Cortex of kidney (tissue), 1 donor: ENCODE measurements around the gene IGFBP2.

ENCODE experiments used
- DNase-seq: peaks from one replicate; lab custom pipeline; 2025; lab: John Stamatoyannopoulos, UW

Gene IGFBP2

GRCh38 chr2:216681683-216682082 lies 48.5 kb downstream of the IGFBP2 start:
- DNase-seq: no peak

GRCh38 chr2:216683846-216684245 lies 50.6 kb downstream of the IGFBP2 start:
- DNase-seq: no peak

GRCh38 chr2:216685327-216685875 lies 52.2 kb downstream of the IGFBP2 start:
- no peak for DNase-seq

- no peak for DNase-seq
Observed at GRCh38 chr2:216687111-216687510, 53.9 kb downstream of the IGFBP2 start.

GRCh38 chr2:216687646-216688045 lies 54.4 kb downstream of the IGFBP2 start:
- no peak for DNase-seq

- DNase-seq: no peak
Observed at GRCh38 chr2:216688731-216689340, 55.6 kb downstream of the IGFBP2 start.

GRCh38 chr2:216689397-216689796 lies 56.2 kb downstream of the IGFBP2 start:
- DNase-seq: no peak

- DNase-seq: no peak
Observed at GRCh38 chr2:216690456-216690852, 57.2 kb downstream of the IGFBP2 start.

- no peak for DNase-seq
Observed at GRCh38 chr2:216690853-216691741, 57.9 kb downstream of the IGFBP2 start.

GRCh38 chr2:216692636-216693413 lies 59.6 kb downstream of the IGFBP2 start:
- no peak for DNase-seq

GRCh38 chr2:216693414-216694080 lies 60.3 kb downstream of the IGFBP2 start:
- no peak for DNase-seq

GRCh38 chr2:216694082-216694825 lies 61.0 kb downstream of the IGFBP2 start:
- no peak for DNase-seq

- DNase-seq: no peak
Observed at GRCh38 chr2:216694826-216695217, 61.6 kb downstream of the IGFBP2 start.

- DNase-seq: no peak
Observed at GRCh38 chr2:216695401-216695821, 62.2 kb downstream of the IGFBP2 start, which contains the start of gene IGFBP5. IGFBP5 (minus strand) TSS chr2:216695549; CDS start chr2:216694775, 774 bp downstream.

GRCh38 chr2:216696321-216696720 lies 63.1 kb downstream of the IGFBP2 start:
- DNase-seq: no peak

GRCh38 chr2:216696751-216697560 lies 63.7 kb downstream of the IGFBP2 start:
- no peak for DNase-seq

- no peak for DNase-seq
Observed at GRCh38 chr2:216698293-216698692, 65.1 kb downstream of the IGFBP2 start.

GRCh38 chr2:216698895-216699294 lies 65.7 kb downstream of the IGFBP2 start:
- DNase-seq: no peak

GRCh38 chr2:216700088-216700567 lies 66.9 kb downstream of the IGFBP2 start:
- DNase-seq: no peak

- DNase-seq: no peak
Observed at GRCh38 chr2:216700781-216701180, 67.6 kb downstream of the IGFBP2 start.
